Kidney (tissue), 14 donors: ENCODE results near the gene MUS81. TPM values are rescaled to one million over a fixed set of nuclear protein-coding genes. Genes with fewer than 3 reads are reported as not detected.

ENCODE experiments used
- DNase-seq, 5 donors: peaks; one replicate each; pipeline ENCODE4 v3.0.0-alpha.2; 2013 to 2020
- FAIRE-seq: peaks from 2 replicates; lab custom pipeline; 2012; peaks lifted over from hg19 to GRCh38; lab: Jason Lieb, UNC
- H3K27ac ChIP-seq, 2 donors: one replicate each; pipeline ENCODE4 v1.7.0; 2013; ENCODE audit warnings: low read depth in 2 of 2, low read length in 2 of 2, inconsistent platforms in 1 of 2
- H3K27me3 ChIP-seq: one replicate; pipeline ENCODE4 v1.7.1; 2013; ENCODE audit warnings: low read length, inconsistent platforms; ENCODE audit not compliant: control insufficient read depth, insufficient read depth
- H3K36me3 ChIP-seq, 3 donors: one replicate each; pipeline versions ENCODE4 v1.7.0 to v1.7.1; 2013; ENCODE audit warnings: low read length in 3 of 3, control low read depth in 1 of 3, inconsistent platforms in 1 of 3; ENCODE audit not compliant: insufficient read depth in 3 of 3, control insufficient read depth in 2 of 3
- H3K4me1 ChIP-seq, 3 donors: one replicate each; pipeline versions ENCODE4 v1.7.0 to v1.7.1; 2013; ENCODE audit warnings: low read length in 3 of 3, inconsistent platforms in 1 of 3, low read depth in 1 of 3; ENCODE audit not compliant: control insufficient read depth in 2 of 3, insufficient read depth in 2 of 3
- H3K4me3 ChIP-seq, 3 donors: one replicate each; pipeline versions ENCODE4 v1.7.0 to v1.8.1; 2013; ENCODE audit warnings: low read length in 3 of 3, control low read depth in 1 of 3, inconsistent platforms in 1 of 3
- H3K9ac ChIP-seq, 3 donors: one replicate each; pipeline versions ENCODE4 v1.7.0 to v1.7.1; 2013; ENCODE audit warnings: low read length in 3 of 3, control low read depth in 1 of 3, inconsistent platforms in 1 of 3
- H3K9me3 ChIP-seq, 3 donors: one replicate each; pipeline versions ENCODE4 v1.7.0 to v1.7.1; 2013; ENCODE audit warnings: low read length in 3 of 3, control low read depth in 1 of 3, inconsistent platforms in 1 of 3; ENCODE audit not compliant: control insufficient read depth in 2 of 3, insufficient read depth in 1 of 3
- intact Hi-C: fragments of 100-400 bp; cut with DNase I; formaldehyde crosslinking; loops from one replicate; pipeline ENCODE4 v1.11.1; 2022
- polyA plus RNA-seq: library from polyadenylated mRNA; stranded (reverse); fragments of 350-450 nt; fragmentation: Illumina TruSeq; extraction: RNeasy Lipid Tissue Mini Kit (QIAGEN cat#74804); gene quantifications from one replicate; pipeline ENCODE4 v1.2.3, GENCODE V29; 2014; ENCODE audit warnings: low read depth, low replicate concordance; ENCODE audit not compliant: insufficient read depth
- total RNA-seq: library from RNA; stranded (reverse); fragmentation: NEBNext Ultra II Directional; extraction: Animal tissue kit (Norgen Biotek cat#: 25700); gene quantifications from one replicate; pipeline ENCODE4 v1.2.1, GENCODE V29; 2021
- TF ChIP-seq, protein P1 (sequence below): IDR thresholded peaks from 3 replicates; pipeline ENCODE4 v1.5.1; 2012; ENCODE audit warnings: mild to moderate bottlenecking, moderate library complexity, borderline replicate concordance; ENCODE audit not compliant: insufficient read depth; ENCODE audit errors: extremely low read depth
- donor health status: control.
- donor health status: control.
- donor health status: control.
- donor health status: control.
- donor health status: control.
- donor health status: DM: yes; HTN: yes; CAD: no.
- donor health status: Normal renal cell carcinoma (clear cell type).

Gene MUS81
- total and polyA plus RNA-seq, 2 donors from 2014 or later = 31.2 to 54.9 TPM

DNA sequence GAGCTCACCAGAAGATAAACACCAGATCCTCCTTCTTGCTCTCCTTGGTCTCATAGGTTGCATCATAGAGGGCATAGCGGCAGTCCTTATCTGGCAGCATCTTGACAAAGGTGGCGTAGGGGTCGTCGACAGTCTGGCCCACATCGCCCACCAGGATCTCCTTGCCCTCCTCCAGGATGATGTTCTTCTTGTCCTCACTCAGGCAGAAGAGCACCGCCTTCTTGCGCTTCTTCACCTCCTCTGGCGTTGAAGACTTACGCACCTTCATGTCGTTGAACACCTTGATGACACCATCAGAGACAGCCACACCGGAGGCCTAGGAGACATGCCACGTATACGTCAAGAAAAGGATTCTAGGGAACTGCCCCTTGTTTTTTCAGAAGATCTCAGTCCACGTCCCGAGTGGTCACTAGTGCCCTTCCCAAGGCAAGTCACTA lies 4.3 kb upstream of the MUS81 start:
- intact Hi-C loops = no loop called here
- DNase-seq = peak in 1 of 5 donors; percentile 45
- H3K27me3 ChIP-seq = no peaks in the 10 kb centered on the region
- TF ChIP-seq, protein P1, sequence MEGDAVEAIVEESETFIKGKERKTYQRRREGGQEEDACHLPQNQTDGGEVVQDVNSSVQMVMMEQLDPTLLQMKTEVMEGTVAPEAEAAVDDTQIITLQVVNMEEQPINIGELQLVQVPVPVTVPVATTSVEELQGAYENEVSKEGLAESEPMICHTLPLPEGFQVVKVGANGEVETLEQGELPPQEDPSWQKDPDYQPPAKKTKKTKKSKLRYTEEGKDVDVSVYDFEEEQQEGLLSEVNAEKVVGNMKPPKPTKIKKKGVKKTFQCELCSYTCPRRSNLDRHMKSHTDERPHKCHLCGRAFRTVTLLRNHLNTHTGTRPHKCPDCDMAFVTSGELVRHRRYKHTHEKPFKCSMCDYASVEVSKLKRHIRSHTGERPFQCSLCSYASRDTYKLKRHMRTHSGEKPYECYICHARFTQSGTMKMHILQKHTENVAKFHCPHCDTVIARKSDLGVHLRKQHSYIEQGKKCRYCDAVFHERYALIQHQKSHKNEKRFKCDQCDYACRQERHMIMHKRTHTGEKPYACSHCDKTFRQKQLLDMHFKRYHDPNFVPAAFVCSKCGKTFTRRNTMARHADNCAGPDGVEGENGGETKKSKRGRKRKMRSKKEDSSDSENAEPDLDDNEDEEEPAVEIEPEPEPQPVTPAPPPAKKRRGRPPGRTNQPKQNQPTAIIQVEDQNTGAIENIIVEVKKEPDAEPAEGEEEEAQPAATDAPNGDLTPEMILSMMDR = no peak
- peak overlapping the region in 1 of 3 donors; percentile 71 for H3K4me3 ChIP-seq
- peaks cover 11 to 26% (median 24%) of the 10 kb centered on the region in 3 donors for H3K36me3 ChIP-seq
- no peak overlapping the region for H3K27ac ChIP-seq
- H3K9me3 ChIP-seq = peaks cover 0 to 6% (median 0%) of the 10 kb centered on the region in 3 donors
- H3K4me1 ChIP-seq = peaks cover 0 to 21% (median 18%) of the 10 kb centered on the region in 3 donors
- no peak for FAIRE-seq
- H3K9ac ChIP-seq = no peak overlapping the region

DNA sequence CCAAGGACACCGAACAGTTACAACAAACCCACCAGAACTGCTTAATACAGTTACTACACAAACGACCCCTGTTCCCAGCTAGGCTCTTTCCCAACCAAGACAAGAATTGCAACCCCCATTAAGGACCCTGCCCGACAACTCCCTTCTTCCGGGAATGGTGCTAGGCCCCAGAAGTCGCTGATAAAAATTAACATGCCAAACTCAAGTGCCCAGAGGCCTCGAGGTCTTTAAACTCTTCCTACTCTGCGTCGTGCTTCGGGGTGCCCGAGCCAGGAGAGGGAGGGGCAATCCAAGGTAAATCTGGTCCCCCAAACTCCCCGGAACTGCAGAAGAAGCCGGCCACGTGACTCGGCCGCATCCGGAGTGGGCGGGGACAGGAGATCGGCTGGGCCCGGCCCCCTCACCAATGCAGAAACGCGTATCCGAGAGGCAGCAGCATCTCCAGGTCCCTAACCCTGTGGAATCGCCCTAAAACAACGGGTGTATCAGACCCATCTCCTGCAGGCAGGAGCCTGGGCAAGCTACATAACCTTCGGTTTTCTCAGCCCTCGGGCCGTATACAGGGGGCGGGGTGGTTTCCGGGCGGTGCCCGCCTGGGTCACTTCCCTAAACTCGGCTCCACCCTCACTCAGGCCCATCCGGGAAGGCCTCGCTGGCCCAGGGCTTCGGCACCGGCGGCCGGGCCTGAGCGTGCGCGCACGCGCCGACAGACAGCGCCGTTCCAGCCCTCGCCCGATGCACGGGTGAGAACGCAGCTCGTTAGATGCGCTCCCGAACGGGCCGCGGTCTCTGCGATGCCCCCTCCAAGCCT lies 3.3 kb upstream of the MUS81 start:
- Histone ChIP-seq H3K9ac (peak overlapping the region; percentile 57 to 85 (median 84)), H3K36me3 (peaks cover 11 to 24% (median 21%) of the 10 kb centered on the region in 3 donors), H3K9me3 (no peaks in the 10 kb centered on the region), H3K27me3 (no peaks in the 10 kb centered on the region), H3K27ac (peak overlapping the region; percentile 87 to 92), H3K4me1 (peaks cover 0 to 30% (median 27%) of the 10 kb centered on the region in 3 donors), H3K4me3 (peak overlapping the region; percentile 71 to 96 (median 95))
- FAIRE-seq (no peak), DNase-seq (peak; percentile 69 to 95 (median 79))
- TF ChIP-seq, protein P1 = no peak
- intact Hi-C loops = no loop called here

DNA sequence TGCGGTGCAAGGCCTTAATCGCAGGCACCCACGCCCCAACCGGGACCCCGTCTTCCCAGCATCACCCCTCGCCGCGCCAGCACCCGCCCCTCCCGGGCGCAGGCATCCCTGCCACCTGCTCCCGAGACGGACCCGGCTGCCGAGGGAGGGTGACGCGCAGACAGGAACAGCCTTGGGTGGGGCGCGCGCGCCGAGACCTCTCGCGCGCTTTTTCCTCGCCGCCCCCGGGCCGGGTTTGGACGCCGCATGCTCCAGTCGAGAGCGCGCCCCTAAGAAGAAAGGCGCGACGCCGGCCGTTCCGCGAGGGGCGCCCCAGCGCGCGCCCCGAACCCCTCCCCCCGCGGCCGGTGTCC lies 2.8 kb upstream of the MUS81 start:
- H3K36me3 ChIP-seq = peaks cover 11 to 24% (median 21%) of the 10 kb centered on the region in 3 donors
- FAIRE-seq = no peak
- H3K4me1 ChIP-seq = peaks cover 0 to 31% (median 27%) of the 10 kb centered on the region in 3 donors
- H3K27me3 ChIP-seq = no peaks in the 10 kb centered on the region
- DNase-seq = peak in 2 of 5 donors; percentile 43 to 93
- intact Hi-C loops = no loop called here
- H3K9me3 ChIP-seq = no peaks in the 10 kb centered on the region
- peak overlapping the region; percentile 87 to 92 for H3K27ac ChIP-seq
- H3K4me3 ChIP-seq = peak overlapping the region; percentile 71 to 96 (median 95)
- H3K9ac ChIP-seq = peak overlapping the region; percentile 57 to 85 (median 84)
- TF ChIP-seq, protein P1 = no peak
